Measurements from ENCODE around the gene APH1B. TPM values are rescaled to one million over a fixed set of nuclear protein-coding genes. Genes with fewer than 3 reads are reported as not detected.

Gene APH1B
- total RNA-seq, 4 donors from 2014 or later = 4.6 to 8.1 (median 6.5) TPM

GRCh38 chr15:63244976-63245645 is 32.3 kb upstream of the APH1B start:
- WGBS, 2 donors = 40 to 41% methylated on average over 5 of the region's 5 CpGs
- intact Hi-C loops (cut with DNase I; ENCODE audit: low total_unique reads) = no loop called here
- no peak for DNase-seq (ENCODE audit: low spot score in 2 of 2)
- no peak overlapping the region for H3K4me3 ChIP-seq (ENCODE audit: low read depth, poor library complexity, severe bottlenecking)
- TF ChIP-seq, protein P1, sequence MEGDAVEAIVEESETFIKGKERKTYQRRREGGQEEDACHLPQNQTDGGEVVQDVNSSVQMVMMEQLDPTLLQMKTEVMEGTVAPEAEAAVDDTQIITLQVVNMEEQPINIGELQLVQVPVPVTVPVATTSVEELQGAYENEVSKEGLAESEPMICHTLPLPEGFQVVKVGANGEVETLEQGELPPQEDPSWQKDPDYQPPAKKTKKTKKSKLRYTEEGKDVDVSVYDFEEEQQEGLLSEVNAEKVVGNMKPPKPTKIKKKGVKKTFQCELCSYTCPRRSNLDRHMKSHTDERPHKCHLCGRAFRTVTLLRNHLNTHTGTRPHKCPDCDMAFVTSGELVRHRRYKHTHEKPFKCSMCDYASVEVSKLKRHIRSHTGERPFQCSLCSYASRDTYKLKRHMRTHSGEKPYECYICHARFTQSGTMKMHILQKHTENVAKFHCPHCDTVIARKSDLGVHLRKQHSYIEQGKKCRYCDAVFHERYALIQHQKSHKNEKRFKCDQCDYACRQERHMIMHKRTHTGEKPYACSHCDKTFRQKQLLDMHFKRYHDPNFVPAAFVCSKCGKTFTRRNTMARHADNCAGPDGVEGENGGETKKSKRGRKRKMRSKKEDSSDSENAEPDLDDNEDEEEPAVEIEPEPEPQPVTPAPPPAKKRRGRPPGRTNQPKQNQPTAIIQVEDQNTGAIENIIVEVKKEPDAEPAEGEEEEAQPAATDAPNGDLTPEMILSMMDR (IDR thresholded peaks at IDR 0.05) = no peak
- TF ChIP-seq POLR2A (IDR thresholded peaks at IDR 0.05) = no peak

GRCh38 chr15:63246691-63247469 is 30.5 kb upstream of the APH1B start:
- DNase-seq (ENCODE audit: low spot score in 2 of 2) = peak in 1 of 2 donors; percentile 84
- intact Hi-C loops (cut with DNase I; ENCODE audit: low total_unique reads) = no loop called here
- H3K4me3 ChIP-seq (ENCODE audit: low read depth, poor library complexity, severe bottlenecking) = no peak overlapping the region
- TF ChIP-seq, protein P1 (IDR thresholded peaks at IDR 0.05) = no peak
- TF ChIP-seq POLR2A (IDR thresholded peaks at IDR 0.05) = no peak
- WGBS, 2 donors = 64 to 69% methylated on average over 5 of the region's 5 CpGs

DNA sequence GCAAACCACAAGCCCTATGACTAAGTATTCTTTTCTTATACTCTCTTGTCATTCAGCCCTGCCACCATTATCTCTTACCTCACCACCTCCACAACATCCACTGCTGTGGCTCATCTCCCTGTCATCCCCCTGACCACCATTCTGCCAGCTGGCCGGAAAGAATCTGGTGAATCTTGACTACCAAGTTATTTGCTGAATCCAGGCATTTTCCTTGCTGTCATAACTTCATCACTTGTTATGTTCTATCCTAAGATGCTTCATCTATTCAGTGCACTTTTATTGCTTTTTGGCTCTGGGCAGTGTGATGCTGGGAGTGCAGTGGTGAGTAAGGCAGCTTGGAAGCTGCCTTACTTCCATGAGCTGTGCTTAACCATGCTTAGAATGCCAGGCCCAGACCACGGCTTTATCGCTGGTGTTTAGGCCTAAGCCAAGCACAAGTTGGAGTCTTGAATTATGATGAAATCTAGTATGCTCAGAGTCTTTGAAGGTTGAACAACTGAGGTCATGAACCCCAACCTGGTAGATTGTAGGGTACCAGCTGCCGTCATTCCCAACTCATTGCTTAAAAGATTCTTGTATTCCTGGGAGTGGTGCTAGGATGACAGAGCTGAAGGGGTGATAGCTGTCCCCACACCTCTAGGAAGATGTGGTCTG is 27.0 kb upstream of the APH1B start:
- no peak for TF ChIP-seq POLR2A (IDR thresholded peaks at IDR 0.05)
- TF ChIP-seq, protein P1 (IDR thresholded peaks at IDR 0.05) = no peak
- WGBS, 2 donors = 91 to 94% methylated on average over 4 of the region's 4 CpGs
- DNase-seq (ENCODE audit: low spot score in 2 of 2) = no peak
- no peak overlapping the region for H3K4me3 ChIP-seq (ENCODE audit: low read depth, poor library complexity, severe bottlenecking)
- intact Hi-C loops (cut with DNase I; ENCODE audit: low total_unique reads) = no loop called here

DNA sequence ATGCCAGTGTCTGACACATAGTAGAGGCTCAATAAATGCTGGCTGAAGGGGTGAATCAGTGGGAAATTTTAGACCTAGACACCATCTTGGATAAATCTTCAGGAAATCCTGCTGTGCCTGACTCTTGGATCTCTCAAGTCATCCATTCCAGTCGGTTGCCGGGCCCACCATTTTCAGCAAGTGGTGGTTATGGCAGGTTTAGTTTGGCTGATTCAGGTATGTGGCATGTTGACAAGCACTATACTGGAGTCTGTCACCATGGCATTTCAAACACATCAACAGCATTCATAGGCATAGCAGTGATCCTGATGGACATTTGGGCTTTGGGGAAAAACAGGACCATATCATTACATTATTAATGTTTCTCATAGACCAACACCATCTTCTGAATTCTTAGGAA is 25.7 kb upstream of the APH1B start:
- H3K4me3 ChIP-seq (ENCODE audit: low read depth, poor library complexity, severe bottlenecking) = no peak overlapping the region
- intact Hi-C loops (cut with DNase I; ENCODE audit: low total_unique reads) = no loop called here
- no peak for DNase-seq (ENCODE audit: low spot score in 2 of 2)
- TF ChIP-seq, protein P1 (IDR thresholded peaks at IDR 0.05) = no peak
- no peak for TF ChIP-seq POLR2A (IDR thresholded peaks at IDR 0.05)
- 82 to 100% methylated on average over 2 of the region's 2 CpGs for WGBS, 2 donors

DNA sequence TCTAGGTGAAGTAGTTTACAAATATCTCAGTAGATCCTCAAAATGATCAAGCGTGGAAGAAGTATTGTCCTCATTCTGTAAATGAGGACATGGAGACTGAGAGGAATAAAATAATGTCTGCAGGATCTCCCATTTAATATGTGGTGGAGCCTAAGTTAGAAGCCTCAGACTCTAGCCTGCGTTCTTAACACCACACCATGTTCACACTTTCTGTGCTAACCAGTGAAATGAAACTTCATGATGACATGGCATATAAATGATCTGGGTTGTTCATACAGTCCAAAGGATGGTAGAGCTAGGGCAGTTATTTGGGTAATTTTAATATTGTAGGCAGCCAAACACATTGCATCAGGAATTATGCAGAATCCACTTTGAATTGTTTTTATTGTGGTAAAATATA is 25.1 kb upstream of the APH1B start:
- DNase-seq (ENCODE audit: low spot score in 2 of 2) = no peak
- 95 to 97% methylated on average over 2 of the region's 2 CpGs for WGBS, 2 donors
- no peak for TF ChIP-seq POLR2A (IDR thresholded peaks at IDR 0.05)
- TF ChIP-seq, protein P1 (IDR thresholded peaks at IDR 0.05) = no peak
- H3K4me3 ChIP-seq (ENCODE audit: low read depth, poor library complexity, severe bottlenecking) = no peak overlapping the region
- intact Hi-C loops (cut with DNase I; ENCODE audit: low total_unique reads) = no loop called here
